Naive thymus-derived CD4-positive, alpha-beta T cell (primary cell): ENCODE data around the gene JAZF1. TPM values are rescaled to one million over a fixed set of nuclear protein-coding genes. Genes with fewer than 3 reads are reported as not detected.
A peak's percentile ranks its signal among the peaks of the same experiment; 100 is the strongest.

Source experiments
- ATAC-seq: fragments of 150-1000 bp; cut with Tn5 transposase; 2 replicates; pipeline ENCODE4 v1.10.0; 2021; ENCODE audit warnings: mild to moderate bottlenecking, moderate library complexity
- CTCF ChIA-PET: fragments of 350-600 bp; sonication (Branson Sonifier 250); formaldehyde crosslinking; loops from one replicate; lab custom pipeline; 2021; ENCODE audit warnings: antibody characterized with exemption; lab: Charles Lee
- POLR2A ChIA-PET: fragments of 350-600 bp; sonication (Branson Sonifier 250); formaldehyde crosslinking; loops from one replicate; lab custom pipeline; 2021; ENCODE audit warnings: antibody characterized with exemption, inconsistent platforms; lab: Charles Lee
- DNase-seq, 9 donors: peaks; one replicate each; pipeline versions ENCODE4 v3.0.0 to v3.0.0-alpha.2; 2020 to 2022; ENCODE audit warnings: mixed read lengths in 1 of 9
- H3K27ac ChIP-seq: one replicate; pipeline ENCODE4 v1.7.0; 2013; ENCODE audit warnings: mild to moderate bottlenecking, low read depth, low read length, moderate library complexity
- H3K27me3 ChIP-seq, 2 donors: one replicate each; pipeline ENCODE4 v1.7.0; 2013; ENCODE audit warnings: low read length in 2 of 2, mild to moderate bottlenecking in 2 of 2, moderate library complexity in 2 of 2; ENCODE audit not compliant: control insufficient read depth in 2 of 2, insufficient read depth in 2 of 2
- H3K36me3 ChIP-seq, 3 experiments: 1 replicate in 2 of 3; 2 replicates in 1 of 3; pipeline ENCODE4 v1.7.0; 2013; ENCODE audit warnings: low read length in 3 of 3, mild to moderate bottlenecking in 3 of 3, moderate library complexity in 1 of 3; ENCODE audit not compliant: insufficient read depth in 3 of 3, control insufficient read depth in 2 of 3
- H3K4me1 ChIP-seq, 2 donors: one replicate each; pipeline ENCODE4 v1.7.0; 2013; ENCODE audit warnings: low read length in 2 of 2, mild to moderate bottlenecking in 2 of 2, moderate library complexity in 1 of 2; ENCODE audit not compliant: control insufficient read depth in 2 of 2, insufficient read depth in 2 of 2
- H3K4me3 ChIP-seq: 2 replicates; pipeline ENCODE4 v1.7.0; 2013; ENCODE audit warnings: mild to moderate bottlenecking, low read length
- H3K9me3 ChIP-seq, 3 experiments: 1 replicate in 2 of 3; 2 replicates in 1 of 3; pipeline ENCODE4 v1.7.0; 2013; ENCODE audit warnings: low read length in 3 of 3; ENCODE audit not compliant: control insufficient read depth in 2 of 3
- H3K27ac Mint-ChIP-seq, 9 donors: one replicate each; pipeline ENCODE4 v1.8.0; 2020 to 2022; ENCODE audit warnings: mixed read lengths in 9 of 9, mild to moderate bottlenecking in 8 of 9, moderate library complexity in 5 of 9, inconsistent platforms in 2 of 9
- H3K27me3 Mint-ChIP-seq, 5 donors: one replicate each; pipeline ENCODE4 v1.8.0; 2021 to 2022; ENCODE audit warnings: mixed read lengths in 5 of 5, mild to moderate bottlenecking in 1 of 5
- H3K36me3 Mint-ChIP-seq, 5 donors: one replicate each; pipeline ENCODE4 v1.8.0; 2020 to 2022; ENCODE audit warnings: mixed read lengths in 5 of 5, mild to moderate bottlenecking in 3 of 5, inconsistent platforms in 1 of 5
- H3K4me1 Mint-ChIP-seq, 7 donors: one replicate each; pipeline ENCODE4 v1.8.0; 2020 to 2022; ENCODE audit warnings: mixed read lengths in 7 of 7, mild to moderate bottlenecking in 3 of 7, inconsistent platforms in 1 of 7
- H3K4me3 Mint-ChIP-seq, 10 donors: one replicate each; pipeline ENCODE4 v1.8.0; 2020 to 2022; ENCODE audit warnings: mild to moderate bottlenecking in 10 of 10, mixed read lengths in 10 of 10, moderate library complexity in 6 of 10, inconsistent platforms in 2 of 10
- H3K9me3 Mint-ChIP-seq, 11 donors: one replicate each; pipeline ENCODE4 v1.8.0; 2020 to 2022; ENCODE audit warnings: mixed read lengths in 11 of 11, mild to moderate bottlenecking in 4 of 11, inconsistent platforms in 1 of 11, moderate library complexity in 1 of 11
- intact Hi-C, 2 donors: fragments of 100-400 bp; cut with micrococcal nuclease; formaldehyde crosslinking; loops; one replicate each; pipeline ENCODE4 v1.15.1; 2023
- polyA plus RNA-seq, 2 donors: library from polyadenylated mRNA; unstranded; fragments of 300-500 nt; fragmentation: Illumina TruSeq; gene quantifications; one replicate each; pipeline ENCODE4 v1.2.3, GENCODE V29; 2021
- total RNA-seq, 6 experiments: library from RNA in 5 of 6; stranded (reverse) in 5 of 6; gene quantifications; 1 replicate in 5 of 6; 2 replicates in 1 of 6; pipeline ENCODE4 v1.2.3 and lab custom pipeline; 2021 to 2026

Gene JAZF1
- total and polyA plus RNA-seq, 7 experiments from 2014 or later = 2.0 to 33.1 (median 3.2) TPM

- peaks cover 0 to 51% (median 22%) of the 10 kb centered on the region in 7 donors for H3K4me1 Mint-ChIP-seq
- peaks cover 0 to 3% (median 0%) of the 10 kb centered on the region in 5 donors for H3K27me3 Mint-ChIP-seq
- H3K36me3 Mint-ChIP-seq = peaks cover 0 to 22% (median 5%) of the 10 kb centered on the region in 5 donors
- Histone ChIP-seq H3K4me1 (no peaks in the 10 kb centered on the region), H3K27me3 (no peaks in the 10 kb centered on the region), H3K27ac (no peak overlapping the region), H3K4me3 (no peak overlapping the region), H3K9me3 (no peaks in the 10 kb centered on the region), H3K36me3 (no peaks in the 10 kb centered on the region)
- no peak for ATAC-seq
- no peak for DNase-seq
- no peak overlapping the region for H3K4me3 Mint-ChIP-seq
- peaks cover 0 to 1% (median 0%) of the 10 kb centered on the region in 11 donors for H3K9me3 Mint-ChIP-seq
- intact Hi-C loops = no loop called here
- POLR2A ChIA-PET = no interaction called here
- H3K27ac Mint-ChIP-seq = no peak overlapping the region
- CTCF ChIA-PET = interaction anchor here (0.6 kb wide), 1 partner anchor 126 kb away, joined by 3 read pairs; no protein-coding TSS in a partner anchor
These were observed 185.4 kb downstream of the JAZF1 start for GRCh38 chr7:27995228-27995627.

GRCh38 chr7:27994639-27995038 lies 186.0 kb downstream of the JAZF1 start:
- H3K27me3 ChIP-seq = no peaks in the 10 kb centered on the region
- H3K4me3 Mint-ChIP-seq = no peak overlapping the region
- H3K27me3 Mint-ChIP-seq = peaks cover 0 to 3% (median 0%) of the 10 kb centered on the region in 5 donors
- peaks cover 0 to 1% (median 0%) of the 10 kb centered on the region in 11 donors for H3K9me3 Mint-ChIP-seq
- no peak overlapping the region for H3K27ac ChIP-seq
- no peaks in the 10 kb centered on the region for H3K4me1 ChIP-seq
- no peaks in the 10 kb centered on the region for H3K36me3 ChIP-seq
- CTCF ChIA-PET = no interaction called here
- intact Hi-C loops = no loop called here
- ATAC-seq (no peak), DNase-seq (no peak)
- POLR2A ChIA-PET = no interaction called here
- H3K36me3 Mint-ChIP-seq = peaks cover 0 to 19% (median 5%) of the 10 kb centered on the region in 5 donors
- H3K4me3 ChIP-seq = no peak overlapping the region
- peaks cover 0 to 47% (median 22%) of the 10 kb centered on the region in 7 donors for H3K4me1 Mint-ChIP-seq
- peak overlapping the region in 1 of 9 donors; percentile 13 for H3K27ac Mint-ChIP-seq
- no peaks in the 10 kb centered on the region for H3K9me3 ChIP-seq

GRCh38 chr7:27992755-27993493 lies 187.7 kb downstream of the JAZF1 start:
- peaks cover 0 to 15% (median 6%) of the 10 kb centered on the region in 11 donors for H3K9me3 Mint-ChIP-seq
- peaks cover 0 to 3% (median 0%) of the 10 kb centered on the region in 5 donors for H3K27me3 Mint-ChIP-seq
- Histone ChIP-seq H3K4me3 (no peak overlapping the region), H3K36me3 (no peaks in the 10 kb centered on the region), H3K4me1 (no peaks in the 10 kb centered on the region), H3K27ac (no peak overlapping the region), H3K27me3 (no peaks in the 10 kb centered on the region), H3K9me3 (no peaks in the 10 kb centered on the region)
- H3K4me3 Mint-ChIP-seq = no peak overlapping the region
- ATAC-seq (no peak), DNase-seq (no peak)
- CTCF ChIA-PET = no interaction called here
- H3K4me1 Mint-ChIP-seq = peaks cover 0 to 39% (median 19%) of the 10 kb centered on the region in 7 donors
- POLR2A ChIA-PET = no interaction called here
- no peak overlapping the region for H3K27ac Mint-ChIP-seq
- H3K36me3 Mint-ChIP-seq = peaks cover 3 to 26% (median 10%) of the 10 kb centered on the region in 5 donors
- intact Hi-C loops = no loop called here

- DNase-seq (no peak), ATAC-seq (no peak)
- no peak overlapping the region for H3K27ac ChIP-seq
- H3K4me1 ChIP-seq = no peaks in the 10 kb centered on the region
- Mint-ChIP-seq H3K36me3 (peaks cover 3 to 26% (median 10%) of the 10 kb centered on the region in 5 donors), H3K9me3 (peaks cover 0 to 19% (median 6%) of the 10 kb centered on the region in 11 donors), H3K27me3 (peaks cover 0 to 3% (median 0%) of the 10 kb centered on the region in 5 donors), H3K4me1 (peaks cover 0 to 39% (median 19%) of the 10 kb centered on the region in 7 donors), H3K4me3 (no peak overlapping the region), H3K27ac (peak overlapping the region in 1 of 9 donors; percentile 13)
- H3K36me3 ChIP-seq = no peaks in the 10 kb centered on the region
- ChIA-PET CTCF (no interaction called here), POLR2A (no interaction called here)
- H3K9me3 ChIP-seq = no peaks in the 10 kb centered on the region
- intact Hi-C loops = no loop called here
- no peak overlapping the region for H3K4me3 ChIP-seq
- H3K27me3 ChIP-seq = no peaks in the 10 kb centered on the region
These were observed 188.5 kb downstream of the JAZF1 start for GRCh38 chr7:27992097-27992496.

- Mint-ChIP-seq H3K4me3 (no peak overlapping the region), H3K9me3 (peaks cover 0 to 19% (median 6%) of the 10 kb centered on the region in 11 donors), H3K36me3 (peaks cover 3 to 19% (median 10%) of the 10 kb centered on the region in 5 donors), H3K4me1 (peaks cover 0 to 29% (median 19%) of the 10 kb centered on the region in 7 donors), H3K27me3 (no peaks in the 10 kb centered on the region), H3K27ac (no peak overlapping the region)
- intact Hi-C loops = no loop called here
- no peak for ATAC-seq
- no peaks in the 10 kb centered on the region for H3K27me3 ChIP-seq
- no peak for DNase-seq
- CTCF ChIA-PET = no interaction called here
- no peak overlapping the region for H3K27ac ChIP-seq
- POLR2A ChIA-PET = no interaction called here
- H3K4me1 ChIP-seq = no peaks in the 10 kb centered on the region
- no peak overlapping the region for H3K4me3 ChIP-seq
- H3K36me3 ChIP-seq = no peaks in the 10 kb centered on the region
- no peaks in the 10 kb centered on the region for H3K9me3 ChIP-seq
These were observed 189.5 kb downstream of the JAZF1 start for GRCh38 chr7:27991006-27991528.

GRCh38 chr7:27976531-27976930 lies 204.1 kb downstream of the JAZF1 start:
- H3K4me1 ChIP-seq = peaks cover 0 to 16% of the 10 kb centered on the region in 2 donors
- POLR2A ChIA-PET = no interaction called here
- no peaks in the 10 kb centered on the region for H3K36me3 ChIP-seq
- CTCF ChIA-PET = interaction anchor here (0.6 to 0.7 kb wide), 2 partner anchors 17 to 344 kb away, joined by 3 to 4 read pairs; no protein-coding TSS in a partner anchor
- Mint-ChIP-seq H3K36me3 (peaks cover 10 to 39% (median 24%) of the 10 kb centered on the region in 5 donors), H3K27me3 (peaks cover 0 to 15% (median 0%) of the 10 kb centered on the region in 5 donors), H3K9me3 (peaks cover 0 to 27% (median 11%) of the 10 kb centered on the region in 11 donors), H3K4me3 (no peak overlapping the region), H3K4me1 (peaks cover 12 to 29% (median 26%) of the 10 kb centered on the region in 7 donors), H3K27ac (peak overlapping the region in 1 of 9 donors; percentile 2)
- peaks cover 0 to 11% (median 0%) of the 10 kb centered on the region in 3 experiments for H3K9me3 ChIP-seq
- DNase-seq = no peak
- no peak overlapping the region for H3K27ac ChIP-seq
- no peak for ATAC-seq
- H3K27me3 ChIP-seq = no peaks in the 10 kb centered on the region
- intact Hi-C loops = no loop called here
- no peak overlapping the region for H3K4me3 ChIP-seq
